ENCODE data around the gene NXPE2. TPM values are rescaled to one million over a fixed set of nuclear protein-coding genes. Genes with fewer than 3 reads are reported as not detected.

The NXPE2 gene
- total and polyA plus RNA-seq, 2 of the 8 experiments (the other 6 are each of a cell fraction or from before 2014, with no cell fraction given): not detected

GRCh38 chr11:114684636-114685035 lies 6.3 kb downstream of the NXPE2 start:
- TF ChIP-seq TAF7 (optimal IDR thresholded peaks at IDR 0.05; ENCODE audit: borderline replicate concordance, low read depth, low read length): no peak
- TF ChIP-seq FOSL1 (IDR thresholded peaks at IDR 0.05; ENCODE audit: insufficient read depth, low read depth, low read length): no peak
- TF ChIP-seq EP300 (IDR thresholded peaks at IDR 0.05; ENCODE audit: borderline replicate concordance in 1 of 2, low read depth in 2 of 2, low read length in 2 of 2): no peak
- no peak for TF ChIP-seq ASH2L (IDR thresholded peaks at IDR 0.05; ENCODE audit: low read length)
- no peak for TF ChIP-seq ZNF274 (IDR thresholded peaks at IDR 0.05; ENCODE audit: borderline replicate concordance, extremely low read depth, low read length)
- TF ChIP-seq ATF2 (IDR thresholded peaks at IDR 0.05; ENCODE audit: low read length): no peak
- H3K23me2 ChIP-seq (ENCODE audit: low read depth, low read length): no peaks in the 10 kb centered on the region
- H3K56ac ChIP-seq (replicated peaks; ENCODE audit: insufficient read length, low read depth, low read length): no peak overlapping the region
- no peaks in the 10 kb centered on the region for H3K4me1 ChIP-seq (replicated peaks in 1 of 4; ENCODE audit: control insufficient read depth in 3 of 4, insufficient read depth in 4 of 4, low read length in 3 of 4)
- no peak overlapping the region for H2BK120ac ChIP-seq (replicated peaks; ENCODE audit: low read depth, low read length)
- H3K27ac ChIP-seq (ENCODE audit: low read depth, low read length): no peak overlapping the region
- ChIA-PET POLR2A (ENCODE audit: partially characterized antibody) (no interaction called here), CTCF (ENCODE audit: partially characterized antibody) (no interaction called here)
- H3K36me3 ChIP-seq (ENCODE audit: control insufficient read depth in 2 of 4, insufficient read depth in 4 of 4, low read length in 3 of 4): no peaks in the 10 kb centered on the region
- H4K8ac ChIP-seq (ENCODE audit: extremely low read depth, insufficient read depth, low read length): no peak overlapping the region
- H3K79me1 ChIP-seq (ENCODE audit: low read depth, low read length): no peaks in the 10 kb centered on the region
- FAIRE-seq: no peak
- no peaks in the 10 kb centered on the region for H3K27me3 ChIP-seq (replicated peaks in 1 of 4; ENCODE audit: control insufficient read depth in 3 of 4, extremely low read depth in 1 of 4, insufficient read depth in 3 of 4, low read length in 3 of 4)
- no peak overlapping the region for H3K4ac ChIP-seq (replicated peaks; ENCODE audit: insufficient read length, low read depth, low read length)
- H3K9me3 ChIP-seq (ENCODE audit: insufficient read depth in 2 of 2, low read depth in 1 of 2, low read length in 1 of 2): peaks cover 26 to 29% of the 10 kb centered on the region in 2 experiments; a peak in 3 of 4 replicates
- H3K79me2 ChIP-seq (ENCODE audit: control insufficient read depth in 1 of 2, insufficient read depth in 2 of 2, low read length in 2 of 2): no peaks in the 10 kb centered on the region
- no peak for DNase-seq (ENCODE audit: low read depth in 1 of 2, low spot score in 2 of 2)
- H2AK5ac ChIP-seq (ENCODE audit: low read depth, low read length): no peak overlapping the region
- H4K91ac ChIP-seq (replicated peaks; ENCODE audit: insufficient read length, low read length): no peak overlapping the region
- no peak overlapping the region for H3K4me2 ChIP-seq (ENCODE audit: insufficient read depth in 1 of 2, low read depth in 2 of 2, low read length in 2 of 2)
- H2BK12ac ChIP-seq (ENCODE audit: low read depth, low read length): no peak overlapping the region
- no peak overlapping the region for H2AFZ ChIP-seq (ENCODE audit: low read length)
- no peak overlapping the region for H2BK20ac ChIP-seq (ENCODE audit: low read length)
- H4K5ac ChIP-seq (ENCODE audit: insufficient read length, low read depth, low read length): no peak overlapping the region
- H3K4me3 ChIP-seq (ENCODE audit: extremely low read depth in 1 of 4, insufficient read depth in 2 of 4, low read depth in 3 of 4, low read length in 4 of 4): no peak overlapping the region
- H3K18ac ChIP-seq (ENCODE audit: extremely low read depth, low read length): no peak overlapping the region
- H3K9ac ChIP-seq (replicated peaks in 1 of 4; ENCODE audit: extremely low read depth in 1 of 4, low read depth in 3 of 4, low read length in 3 of 4): no peak overlapping the region
- H2BK5ac ChIP-seq (ENCODE audit: low read depth, low read length): no peak overlapping the region
- H3K23ac ChIP-seq (ENCODE audit: insufficient read length): no peak overlapping the region
- H3K14ac ChIP-seq (ENCODE audit: insufficient read length): no peak overlapping the region
- H4K20me1 ChIP-seq (replicated peaks in 1 of 2; ENCODE audit: control insufficient read depth in 1 of 2, insufficient read depth in 2 of 2, low read length in 2 of 2): no peaks in the 10 kb centered on the region
- no peak overlapping the region for H2BK15ac ChIP-seq (ENCODE audit: low read length)
